Measurements from ENCODE around the gene DHRSX. TPM values are rescaled to one million over a fixed set of nuclear protein-coding genes. Genes with fewer than 3 reads are reported as not detected.
"Not testable (repeated sequence)": the region's sequence is repeated elsewhere in the genome, so short reads cannot be mapped to it uniquely, and the experiment has no call there.

DHRSX gene
- total RNA-seq, 1 experiment from 2014 or later: 14.8 TPM

DNA sequence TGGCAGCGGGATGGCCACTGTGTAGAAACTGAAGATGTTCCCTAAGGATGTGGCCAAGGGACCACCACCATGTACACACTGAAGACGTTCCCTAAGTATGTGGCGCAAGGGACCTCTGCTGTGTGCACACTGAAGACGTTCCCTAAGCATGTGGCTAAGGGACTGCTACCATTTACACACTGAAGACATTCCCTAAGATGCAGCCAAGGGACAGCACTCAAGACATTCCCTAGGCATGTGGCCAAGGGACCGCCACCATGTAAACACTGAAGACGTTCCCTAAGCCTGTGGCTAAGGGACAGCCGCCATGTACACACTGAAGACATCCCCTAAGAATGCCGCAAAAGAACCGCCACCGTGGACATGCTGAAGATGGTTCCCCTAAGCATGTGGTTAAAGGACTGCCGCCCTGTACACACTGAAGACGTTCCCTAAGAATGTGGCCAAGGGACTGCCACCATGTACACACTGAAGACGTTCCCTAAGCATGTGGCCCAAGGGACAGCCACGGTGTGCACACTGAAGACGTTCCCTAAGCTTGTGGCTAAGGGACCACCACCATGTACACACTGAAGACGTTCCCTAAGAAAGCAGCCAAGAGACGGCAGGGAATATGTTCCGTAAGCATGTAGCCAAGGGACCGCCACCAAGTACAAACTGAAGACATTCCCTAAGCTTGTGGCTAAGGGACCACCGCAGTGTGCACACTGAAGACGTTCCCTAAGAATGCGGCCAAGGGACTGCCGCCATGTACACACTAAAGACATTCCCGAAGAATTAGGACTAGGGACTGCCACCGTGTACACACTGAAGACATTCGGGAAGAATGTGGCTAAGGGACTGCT lies 43.3 kb downstream of the DHRSX start:
- DNase-seq (ENCODE audit: low spot score): no peak

DNA sequence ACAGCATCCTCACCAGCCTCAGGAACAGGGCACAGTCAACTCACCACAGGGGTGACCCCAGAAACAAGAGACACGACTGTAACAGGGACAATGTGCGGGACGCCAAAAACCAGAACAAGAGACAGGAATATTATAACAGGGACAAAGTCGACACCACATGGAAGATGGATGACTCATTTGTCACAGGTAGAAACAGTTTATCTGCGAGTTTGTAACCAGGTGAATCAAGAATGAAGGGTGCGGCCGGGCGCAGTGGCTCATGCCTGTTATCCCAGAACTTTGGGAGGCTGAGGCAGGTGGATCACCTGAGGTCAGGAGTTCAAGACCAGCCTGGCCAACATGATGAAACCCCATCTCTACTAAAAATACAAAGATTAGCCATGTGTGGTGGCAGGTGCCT lies 44.7 kb downstream of the DHRSX start:
- DNase-seq (ENCODE audit: low spot score): not testable (repeated sequence)

DNA sequence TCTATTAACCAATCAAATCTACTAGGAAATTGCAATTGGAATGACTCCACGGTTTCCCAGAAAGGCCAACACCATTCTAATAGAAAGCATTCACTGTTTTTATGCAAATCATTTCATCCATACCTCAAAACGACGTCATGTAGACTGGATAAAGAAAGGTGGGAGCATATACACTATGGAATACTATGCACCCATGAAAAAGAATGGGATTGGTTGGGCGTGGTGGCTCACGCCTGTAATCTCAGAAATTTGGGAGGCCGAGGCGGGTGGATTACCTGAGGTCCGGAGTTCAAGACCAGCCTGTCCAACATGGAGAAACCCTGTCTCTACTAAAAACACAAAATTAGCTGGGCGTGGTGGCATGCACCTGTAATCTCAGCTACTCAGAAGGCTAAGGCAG lies 46.2 kb downstream of the DHRSX start:
- DNase-seq (ENCODE audit: low spot score): not testable (repeated sequence)

DNA sequence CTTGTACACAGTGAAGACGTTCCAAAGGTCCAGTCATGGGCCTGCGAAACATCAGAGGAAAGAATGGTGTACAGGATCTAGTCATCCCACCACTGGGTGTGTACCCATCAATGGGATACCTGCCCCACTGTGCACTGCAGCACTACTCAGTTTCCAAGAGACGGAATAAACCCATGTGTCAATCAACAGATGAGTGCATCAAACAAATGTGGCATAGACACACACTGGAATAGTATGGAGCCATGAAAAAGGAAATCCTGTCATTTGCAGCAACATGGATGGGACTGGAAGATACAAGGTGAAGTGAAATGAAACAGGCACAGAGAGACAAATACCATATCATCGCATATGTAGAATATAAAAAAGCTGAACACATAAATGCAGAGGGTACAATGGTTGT lies 48.0 kb downstream of the DHRSX start:
- DNase-seq (ENCODE audit: low spot score): no peak

DNA sequence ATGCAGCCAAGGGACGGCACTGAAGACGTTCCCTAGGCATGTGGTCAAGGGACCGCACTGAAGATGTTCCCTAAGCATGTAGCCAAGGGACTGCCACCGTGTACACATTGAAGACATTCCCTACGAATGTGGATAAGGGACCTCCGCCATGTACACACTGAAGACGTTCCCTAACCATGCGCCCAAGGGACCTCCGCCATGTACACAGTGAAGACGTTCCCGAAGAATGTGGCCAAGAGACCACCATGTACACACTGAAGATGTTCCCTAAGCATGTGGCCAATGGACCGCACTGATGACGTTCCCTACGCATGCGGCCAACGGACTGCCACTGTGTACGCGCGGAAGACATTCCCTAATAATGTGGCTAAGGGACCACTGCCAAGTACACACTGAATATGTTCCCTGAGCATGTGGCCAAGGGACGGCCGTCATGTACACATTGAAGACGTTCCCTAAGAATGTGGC lies 48.4 kb downstream of the DHRSX start:
- no peak for DNase-seq (ENCODE audit: low spot score)

DNA sequence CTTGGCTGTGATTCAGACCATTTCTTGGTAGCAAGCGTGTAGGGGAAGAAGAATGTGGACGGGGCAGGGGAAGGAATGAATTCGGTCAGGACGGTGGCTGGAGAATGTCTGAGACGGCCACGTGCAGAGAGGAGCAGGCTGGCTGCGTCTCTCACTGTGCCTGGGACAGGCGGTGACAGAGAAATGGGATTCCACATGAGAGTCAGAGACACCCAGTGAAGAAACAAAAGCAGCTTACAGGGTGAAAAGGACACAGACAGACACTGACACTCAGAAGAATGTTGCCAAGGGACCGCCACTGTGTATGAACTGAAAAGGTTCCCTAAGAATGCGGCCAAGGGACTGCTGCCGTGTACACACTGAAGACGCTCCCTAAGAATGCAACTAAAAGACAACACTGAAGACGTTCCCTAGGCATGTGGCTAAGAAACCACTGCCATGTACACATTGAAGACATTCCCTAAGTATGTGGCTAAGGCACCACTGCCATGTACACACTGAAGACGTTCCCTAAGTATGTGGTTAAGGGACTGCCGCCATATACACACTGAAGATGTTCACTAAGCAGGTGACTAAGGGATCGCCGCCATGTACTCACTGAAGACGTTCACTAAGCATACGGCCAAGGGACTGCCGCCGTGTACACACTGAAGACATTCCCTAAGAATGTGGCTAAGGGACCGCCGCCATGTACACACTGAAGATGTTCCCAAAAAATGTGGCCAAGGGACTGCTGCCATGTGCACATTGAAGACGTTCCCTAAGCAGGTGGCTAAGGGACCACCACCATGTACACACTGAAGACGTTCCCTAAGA lies 49.1 kb downstream of the DHRSX start:
- DNase-seq (ENCODE audit: low spot score): no peak

DNA sequence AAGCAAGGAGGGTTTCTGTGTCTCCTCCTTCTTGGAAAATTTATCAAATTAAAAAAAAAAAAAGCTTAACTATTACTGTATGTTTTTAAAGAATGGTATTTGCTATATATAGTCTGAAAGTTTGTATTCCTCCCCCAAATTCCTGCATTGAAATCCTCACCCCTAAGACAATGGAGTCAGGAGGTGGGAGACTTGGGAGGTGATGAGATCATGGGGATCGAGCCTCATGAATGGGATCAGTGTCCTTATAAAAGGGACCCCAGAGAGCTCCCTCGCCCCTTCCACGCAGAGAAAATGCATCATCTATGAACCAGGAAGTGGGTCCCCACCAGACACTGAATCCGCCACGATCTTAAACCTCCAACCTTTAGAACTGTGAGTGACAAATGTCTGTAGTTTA lies 50.1 kb downstream of the DHRSX start:
- DNase-seq (ENCODE audit: low spot score): no peak

DNA sequence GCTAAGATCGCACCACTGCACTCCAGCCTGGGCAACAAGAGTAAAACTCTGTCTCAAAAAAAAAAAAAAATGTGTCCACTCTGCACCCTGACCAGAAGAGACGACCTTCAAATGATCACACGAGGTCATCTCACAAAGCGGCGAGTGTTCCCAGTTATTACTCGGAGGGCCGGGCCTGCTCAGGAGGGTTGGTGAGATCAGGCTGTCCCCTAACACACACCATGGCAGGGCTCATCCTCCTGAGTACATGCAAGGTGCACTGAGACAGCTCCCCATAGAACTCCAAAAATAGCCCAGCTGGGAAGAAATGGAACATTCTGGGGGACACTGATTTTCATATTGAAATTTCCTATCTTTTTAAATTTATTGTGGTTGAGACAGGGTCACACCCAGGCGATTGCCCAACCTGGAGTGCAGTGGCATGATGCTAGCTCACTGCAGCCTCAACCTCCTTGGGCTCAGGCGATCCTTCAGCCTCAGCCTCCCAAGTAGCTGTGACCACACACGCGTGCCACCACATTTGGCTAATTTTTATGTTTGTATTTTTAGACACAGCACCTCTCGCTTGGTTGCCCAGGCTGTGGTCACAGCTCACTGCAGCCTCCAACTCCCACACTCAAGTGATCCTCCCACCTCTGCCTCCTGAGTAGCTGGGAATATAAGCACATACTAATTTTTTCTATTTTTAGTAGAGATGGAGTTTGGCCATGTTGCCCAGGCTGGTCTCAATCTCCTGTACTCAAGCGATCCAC lies 51.5 kb downstream of the DHRSX start:
- no peak for DNase-seq (ENCODE audit: low spot score)

DNA sequence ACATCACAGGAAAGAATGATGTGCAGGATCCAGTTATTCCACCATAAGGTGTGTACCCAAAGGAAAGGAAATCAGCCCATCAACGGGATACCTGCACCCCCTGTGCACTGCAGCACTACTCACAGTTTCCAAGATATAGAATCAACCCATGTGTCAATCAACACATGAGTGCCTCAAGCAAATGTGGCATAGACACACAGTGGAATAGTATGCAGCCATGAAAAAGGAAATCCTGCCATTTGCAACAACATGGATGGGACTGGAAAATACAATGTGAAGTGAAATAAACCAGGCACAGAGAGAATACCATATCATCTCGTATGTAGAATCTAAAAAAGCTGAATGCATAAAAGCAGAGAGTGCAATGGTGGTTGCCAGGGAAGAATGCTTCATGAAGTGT lies 53.3 kb downstream of the DHRSX start:
- DNase-seq (ENCODE audit: low spot score): no peak

DNA sequence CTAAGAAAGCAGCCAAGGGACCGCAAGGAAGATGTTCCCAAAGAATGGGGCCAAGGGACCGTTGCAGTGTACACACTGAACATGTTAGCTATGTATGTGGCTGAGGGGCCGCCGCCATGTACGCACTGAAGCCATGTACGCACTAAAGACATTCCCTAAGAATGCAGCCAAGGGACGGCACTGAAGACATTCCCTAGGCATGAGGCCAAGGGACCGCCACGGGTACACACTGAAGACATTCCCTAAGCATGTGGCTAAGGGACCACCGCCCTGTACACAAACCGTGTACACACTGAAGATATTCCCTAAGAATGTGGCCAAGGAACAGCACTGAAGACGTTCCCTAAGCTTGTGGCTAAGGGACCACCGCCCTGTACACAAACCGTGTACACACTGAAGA lies 54.0 kb downstream of the DHRSX start:
- DNase-seq (ENCODE audit: low spot score): no peak

DNA sequence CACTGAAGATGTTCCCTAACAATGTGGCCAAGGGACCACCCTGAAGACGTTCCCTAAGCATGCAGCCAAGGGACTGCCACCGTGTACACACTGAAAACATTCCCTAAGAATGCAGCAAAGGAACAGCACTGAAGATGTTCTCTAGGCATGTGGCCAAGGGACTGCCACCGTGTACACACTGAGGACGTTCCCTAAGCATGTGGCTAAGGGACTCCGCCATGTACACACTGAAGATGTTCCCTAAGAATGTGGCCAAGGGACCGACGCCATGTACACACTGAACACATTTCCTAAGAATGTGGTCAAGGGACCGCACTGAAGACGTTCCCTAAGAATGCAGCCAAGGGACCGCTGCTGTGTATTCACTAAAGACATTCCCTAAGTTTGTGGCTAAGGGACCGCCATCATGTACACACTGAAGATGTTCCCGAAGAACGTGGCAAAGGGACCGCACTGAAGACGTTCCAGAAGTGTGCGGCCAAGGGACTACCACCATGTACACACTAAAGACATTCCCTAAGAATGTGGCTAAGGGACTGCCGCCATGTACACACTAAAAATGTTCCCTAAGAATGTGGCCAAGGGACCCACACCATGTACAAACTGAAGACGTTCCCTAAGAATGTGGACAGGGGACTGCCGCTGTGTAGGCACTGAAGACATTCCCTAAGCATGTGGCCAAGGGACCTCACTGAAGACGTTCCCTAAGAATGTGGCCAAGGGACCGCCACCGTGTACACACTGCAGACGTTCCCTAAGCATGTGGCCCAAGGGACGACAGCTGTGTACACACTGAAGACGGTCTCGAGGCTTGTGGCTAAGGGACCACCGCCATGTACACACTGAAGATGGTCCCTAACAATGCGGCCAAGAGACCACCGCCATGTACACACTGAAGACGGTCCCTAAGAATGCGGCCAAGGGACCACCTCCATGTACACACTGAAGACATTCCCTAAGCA lies 54.8 kb downstream of the DHRSX start:
- no peak for DNase-seq (ENCODE audit: low spot score)

DNA sequence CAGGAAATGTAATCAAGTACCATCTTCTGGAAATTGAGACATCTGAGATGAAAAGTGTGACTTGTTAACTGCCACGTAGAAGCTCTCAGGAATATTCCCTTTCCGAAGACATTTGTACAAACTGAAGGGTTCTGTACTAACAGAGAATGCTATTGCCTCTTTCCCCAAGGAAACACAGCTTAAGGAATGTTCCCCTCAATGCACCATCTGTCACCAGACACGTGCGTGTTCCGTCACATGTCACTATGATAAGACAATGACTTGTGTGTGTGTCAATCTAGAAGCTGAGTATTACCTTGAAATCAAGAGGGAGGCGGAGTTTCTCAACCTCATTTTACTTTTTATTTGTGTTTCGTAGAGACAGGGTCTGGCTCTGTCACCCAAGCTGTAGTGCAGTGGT lies 58.1 kb downstream of the DHRSX start:
- DNase-seq (ENCODE audit: low spot score): no peak

DNA sequence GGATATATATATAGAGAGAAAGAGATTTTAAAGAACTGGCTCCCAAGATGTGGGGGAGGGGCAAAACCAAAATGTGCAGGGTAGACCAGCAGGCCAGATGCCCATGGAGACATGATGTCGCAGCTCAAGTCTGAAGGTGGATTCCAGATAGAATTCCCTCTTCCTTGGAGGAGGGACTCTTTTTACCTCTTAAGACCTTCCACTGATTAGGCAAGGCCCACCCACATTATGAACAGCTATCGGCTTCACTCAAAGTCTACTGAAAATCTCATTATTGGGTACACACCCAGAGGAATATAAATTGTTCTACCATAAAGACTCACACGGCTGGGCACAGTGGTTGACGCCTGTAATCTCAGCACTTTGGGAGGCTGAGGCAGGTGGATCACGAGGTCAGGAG lies 59.3 kb downstream of the DHRSX start:
- no peak for DNase-seq (ENCODE audit: low spot score)

DNA sequence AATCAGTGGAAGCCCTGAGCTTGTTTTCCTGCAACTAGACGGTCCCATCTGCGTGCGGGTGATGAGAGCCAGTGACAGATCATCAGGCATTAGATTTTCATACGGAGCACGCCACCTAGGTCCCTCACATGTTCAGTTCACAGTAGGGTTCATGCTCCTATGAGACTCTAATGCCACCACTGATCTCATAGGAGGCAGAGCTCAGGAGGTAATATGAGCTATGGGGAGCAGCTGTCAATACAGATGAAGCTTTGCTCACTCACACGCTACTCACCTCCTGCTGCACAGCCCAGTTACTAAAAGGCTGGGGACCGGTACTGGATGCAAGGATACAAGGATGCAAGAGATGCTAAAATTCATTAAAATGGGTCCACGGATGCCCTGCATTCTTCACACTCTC lies 61.2 kb downstream of the DHRSX start:
- DNase-seq (ENCODE audit: low spot score): no peak

DNA sequence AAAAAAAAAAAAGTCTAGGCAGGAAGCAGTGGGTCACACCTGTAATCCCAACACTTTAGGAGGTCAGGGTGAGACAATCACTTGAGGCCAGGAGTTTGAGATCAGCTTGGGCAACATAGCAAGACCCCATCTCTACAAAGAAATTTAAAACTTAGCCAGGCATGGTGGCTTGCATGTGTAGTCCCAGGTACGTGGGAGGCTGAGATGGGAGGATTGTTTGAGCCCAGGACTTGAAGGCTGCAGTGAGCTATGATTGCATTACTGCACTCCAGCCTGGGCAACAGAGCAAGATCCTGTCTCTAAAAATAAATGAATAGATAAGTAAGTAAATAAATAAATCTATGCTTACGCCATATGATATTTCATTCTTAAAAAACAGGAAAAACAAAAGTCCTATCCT lies 65.3 kb downstream of the DHRSX start:
- no peak for DNase-seq (ENCODE audit: low spot score)

DNA sequence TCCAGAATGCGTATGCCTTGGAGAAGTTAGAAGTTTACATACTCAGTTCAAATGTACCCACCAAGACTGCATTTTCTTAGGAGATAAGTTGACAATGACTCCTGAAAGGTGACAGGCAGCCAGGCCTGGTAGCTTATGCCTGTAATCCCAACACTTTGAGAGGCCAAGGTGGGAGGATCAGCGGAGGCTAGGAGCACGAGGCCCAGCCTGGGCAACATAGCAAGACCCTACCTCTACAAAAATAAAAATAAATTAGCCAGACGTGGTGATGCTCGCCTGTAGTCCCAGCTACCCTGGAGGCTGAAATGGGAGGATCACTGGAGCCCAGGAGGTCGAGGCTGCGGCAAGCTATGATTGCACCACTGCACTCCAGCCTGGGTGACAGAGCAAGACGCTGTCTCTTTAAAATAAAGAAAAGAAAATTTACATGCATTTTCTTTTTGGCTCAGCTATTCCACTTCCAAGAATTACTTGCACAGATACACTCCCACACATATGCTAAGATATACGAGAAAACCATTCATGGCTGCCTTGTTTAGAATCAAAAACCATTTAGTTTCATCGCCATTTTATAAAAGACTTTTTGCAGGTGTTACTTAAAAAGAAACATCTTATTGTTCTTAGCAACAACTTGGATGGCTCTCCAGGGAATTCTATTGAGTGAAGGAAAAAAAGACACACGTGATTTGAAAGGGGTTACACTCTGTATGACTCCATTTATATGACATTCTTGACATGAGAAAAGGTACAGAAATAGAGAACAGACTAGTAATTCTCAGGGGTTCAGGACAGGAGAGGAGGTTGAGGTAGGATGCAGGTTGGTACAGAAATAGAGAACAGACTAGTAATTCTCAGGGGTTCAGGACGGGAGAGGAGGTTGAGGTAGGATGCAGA lies 66.3 kb downstream of the DHRSX start:
- DNase-seq (ENCODE audit: low spot score): no peak

DNA sequence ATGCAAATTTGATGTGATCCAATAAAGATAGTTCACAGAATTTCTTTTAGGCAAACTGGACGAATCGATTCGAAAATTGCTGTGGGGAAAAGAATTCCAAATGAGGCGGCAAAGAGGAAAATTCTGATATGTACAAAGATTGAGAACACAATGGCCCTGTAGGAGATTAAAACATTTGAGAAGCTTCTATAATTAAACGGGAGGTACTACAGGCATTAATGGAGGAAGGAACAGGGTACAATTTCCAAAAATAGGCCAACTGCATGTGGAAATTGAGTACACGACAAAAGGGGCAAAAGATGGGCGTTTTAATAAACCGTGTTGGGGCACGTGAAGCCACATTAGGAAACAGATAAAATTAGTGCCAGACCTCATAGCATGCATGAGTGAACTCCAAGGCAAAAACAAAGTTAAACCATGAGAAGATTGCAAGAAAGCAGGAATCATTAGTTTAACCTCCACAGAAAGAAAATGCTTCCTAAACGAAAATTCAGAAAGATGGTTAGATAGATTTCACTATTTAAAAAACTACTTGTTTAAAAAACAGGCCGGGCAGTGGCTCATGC lies 68.4 kb downstream of the DHRSX start:
- no peak for DNase-seq (ENCODE audit: low spot score)

DNA sequence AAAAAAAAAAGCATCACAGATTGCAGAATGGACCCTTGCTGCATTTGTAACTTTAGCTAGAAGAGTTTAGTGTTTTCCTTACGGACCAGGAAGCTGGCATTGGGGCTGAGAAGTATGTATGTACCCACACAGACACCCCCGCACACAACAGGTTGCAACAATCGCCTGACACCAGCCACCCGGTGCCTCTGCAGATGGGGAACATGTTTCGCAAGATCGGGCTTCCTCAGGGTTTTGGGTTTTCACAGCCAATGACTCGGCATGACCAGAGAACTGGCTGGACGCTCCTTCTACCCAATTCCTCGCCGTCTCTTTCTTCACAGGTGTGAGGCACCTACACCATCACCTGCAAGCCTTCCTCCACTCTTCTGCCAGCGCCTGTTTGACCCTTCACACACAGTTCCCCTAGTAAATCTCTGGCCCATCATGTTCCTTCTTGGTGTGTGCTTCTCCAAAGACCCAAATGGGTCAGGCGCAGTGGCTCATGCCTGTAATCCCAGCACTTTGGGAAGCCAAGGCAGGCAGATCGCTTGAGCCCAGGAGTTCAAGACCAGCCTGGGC lies 70.4 kb downstream of the DHRSX start:
- no peak for DNase-seq (ENCODE audit: low spot score)

DNA sequence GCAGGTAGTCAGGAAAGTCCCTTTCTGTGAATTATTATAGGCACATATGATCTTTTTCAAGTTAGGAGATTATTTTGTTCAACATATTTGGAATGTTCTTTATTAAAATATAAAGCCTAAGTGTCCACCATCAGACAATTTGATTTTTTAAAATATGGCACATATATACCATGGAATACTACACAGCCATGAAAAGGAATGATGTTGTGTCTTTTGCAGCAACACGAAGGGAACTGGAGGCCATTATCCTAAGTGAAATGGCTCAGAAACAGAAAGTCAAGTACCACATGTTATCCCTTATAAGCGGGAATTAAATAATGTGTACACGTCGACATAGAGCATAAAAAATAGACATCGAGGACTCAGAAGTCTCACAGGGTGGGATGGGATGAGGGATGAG lies 73.0 kb downstream of the DHRSX start:
- DNase-seq (ENCODE audit: low spot score): no peak

All from HT-29 (cell line).